ENCODE measurements around the gene TMEM35B.
"Not testable (repeated sequence)": the region's sequence is repeated elsewhere in the genome, so short reads cannot be mapped to it uniquely, and the experiment has no call there.

TMEM35B gene

DNA sequence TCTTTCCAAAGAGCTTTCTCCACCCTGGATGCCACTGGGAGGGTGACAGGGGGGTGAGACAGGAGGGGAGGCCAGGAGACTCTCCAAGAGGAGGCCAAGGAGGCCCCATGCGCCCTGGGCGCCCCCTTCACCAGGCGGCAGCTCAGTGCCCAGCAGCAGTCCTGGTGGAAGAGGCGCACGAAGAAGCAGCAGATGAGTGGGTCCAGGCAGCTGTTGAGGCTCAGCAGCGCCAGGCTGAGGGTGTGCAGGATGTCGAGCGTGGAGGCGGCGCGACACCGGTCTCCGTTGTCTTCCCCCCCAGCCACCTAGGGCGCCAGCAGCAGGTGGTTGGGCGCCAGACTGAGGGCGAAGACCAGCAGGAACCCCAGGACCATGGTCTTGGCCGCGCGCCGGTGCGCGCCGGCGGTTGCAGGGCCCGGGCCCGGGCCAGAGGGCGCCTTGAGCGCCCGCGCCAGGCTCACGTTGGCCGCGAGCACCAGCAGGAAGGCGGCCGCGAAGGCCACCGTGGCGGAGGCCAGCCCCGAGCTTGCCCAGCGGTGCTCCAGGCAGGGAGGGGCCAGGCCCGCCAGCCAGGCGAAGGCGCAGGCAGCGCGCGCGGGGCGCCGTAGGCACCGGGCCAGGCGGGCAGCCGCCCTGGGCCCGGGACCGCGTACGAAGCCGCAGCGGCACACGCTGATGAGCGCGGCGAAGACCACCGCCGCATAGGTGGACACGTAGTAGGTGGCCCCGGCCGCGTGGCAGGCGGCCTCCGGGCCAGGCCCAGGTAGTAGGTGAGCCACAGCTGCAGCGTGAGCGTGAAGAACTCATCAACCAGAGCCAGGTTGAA, 8.6 kb downstream of the TMEM35B start:
- no peak for DNase-seq (ENCODE audit: low read depth in 2 of 2)

DNA sequence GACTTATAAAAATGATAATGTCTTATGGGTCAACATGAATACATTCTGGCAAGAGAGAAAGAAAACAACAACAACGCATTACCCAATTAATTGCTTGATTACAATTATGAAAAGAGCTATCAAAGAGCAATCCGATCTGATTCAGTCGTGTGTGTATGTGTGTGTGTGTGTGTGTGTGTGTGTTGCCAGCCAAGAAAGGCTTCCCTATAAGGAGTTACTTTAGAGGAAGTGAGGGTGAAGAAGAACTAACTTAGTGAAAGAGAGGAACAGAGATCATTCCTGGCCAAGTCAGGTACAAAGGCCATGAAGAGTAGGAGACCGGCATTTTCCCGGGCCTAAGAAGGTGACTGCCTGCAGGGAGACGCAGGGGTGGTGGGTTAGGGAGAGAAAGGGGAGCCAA, 9.4 kb downstream of the TMEM35B start:
- DNase-seq (ENCODE audit: low read depth in 2 of 2) = no peak

DNA sequence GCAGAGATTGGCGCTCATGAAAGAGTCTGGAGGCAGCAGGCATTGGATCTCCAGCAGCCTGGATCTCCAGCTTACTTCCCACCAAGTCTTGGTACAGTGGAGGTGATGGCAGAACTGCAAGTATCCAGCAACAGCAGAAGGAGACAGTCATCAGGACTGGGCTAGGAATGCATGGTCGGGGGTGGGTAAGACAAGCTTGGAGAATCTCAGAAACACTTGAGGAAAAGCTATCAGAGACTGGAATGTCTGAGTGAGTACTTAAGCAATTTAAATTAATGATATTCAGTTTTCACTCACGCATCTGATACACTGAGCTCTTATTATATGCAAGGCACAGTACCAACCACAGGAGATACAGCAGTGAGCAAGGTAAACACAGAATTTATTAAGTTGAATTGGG, 9.8 kb downstream of the TMEM35B start:
- DNase-seq (ENCODE audit: low read depth in 2 of 2) = no peak

DNA sequence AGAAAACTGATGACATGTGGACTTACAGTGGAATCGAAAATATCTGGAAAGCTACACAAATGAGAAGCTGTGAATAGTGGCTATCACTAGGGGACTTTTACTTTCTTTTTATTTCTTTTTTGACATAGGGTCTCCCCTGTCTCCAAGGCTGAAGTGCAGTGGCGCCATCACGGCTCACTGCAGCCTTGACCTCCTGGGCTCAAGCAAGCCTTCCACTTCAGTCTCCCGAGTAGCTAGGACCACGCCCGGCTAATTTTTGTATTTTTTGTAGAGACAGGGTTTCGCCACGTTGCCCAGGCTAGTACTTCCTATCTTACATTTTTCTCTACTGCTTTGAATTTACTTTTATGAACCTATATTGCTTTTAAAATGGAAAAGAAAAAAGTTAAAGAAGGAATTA, 10.5 kb downstream of the TMEM35B start:
- no peak for DNase-seq (ENCODE audit: low read depth in 2 of 2)

DNA sequence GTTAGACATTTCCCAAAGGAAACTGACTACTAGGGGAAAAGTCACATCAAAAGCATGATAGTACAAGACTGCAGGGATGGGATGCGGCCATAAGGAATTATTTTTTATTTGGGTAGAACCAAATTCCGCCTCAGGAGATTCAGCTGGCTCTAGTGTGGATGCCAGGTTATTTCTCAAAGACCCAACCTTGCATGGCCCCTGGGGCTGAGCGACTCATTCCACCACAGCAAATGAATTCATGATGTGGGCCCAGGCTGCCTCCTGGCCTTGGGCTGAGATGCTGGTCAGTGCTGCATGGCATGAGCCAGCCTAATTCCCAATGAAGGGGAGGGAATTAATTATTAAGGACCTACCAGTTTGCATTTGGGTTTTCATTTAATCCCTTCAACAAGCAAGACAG, 11.8 kb downstream of the TMEM35B start:
- no peak for DNase-seq (ENCODE audit: low read depth in 2 of 2)

DNA sequence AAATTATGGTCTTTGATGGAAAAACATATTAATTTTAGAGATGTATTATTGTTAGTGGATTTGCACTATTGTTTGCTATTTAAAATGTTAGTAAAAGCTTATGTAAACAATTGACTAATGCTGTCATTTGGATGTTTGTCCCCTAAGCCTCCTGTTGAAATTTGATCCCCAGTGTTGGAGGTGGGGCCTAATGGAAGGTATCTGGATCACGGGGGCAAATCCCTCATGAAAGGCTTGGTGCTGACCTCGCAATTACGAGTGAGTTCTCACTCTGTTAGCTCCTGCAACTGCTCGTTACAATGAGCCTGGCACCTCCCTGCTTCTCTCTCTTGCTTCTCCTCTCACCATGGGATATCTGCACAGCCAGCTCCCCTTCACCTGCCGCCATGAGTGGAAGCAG, 14.3 kb downstream of the TMEM35B start:
- DNase-seq (ENCODE audit: low read depth in 2 of 2) = no peak

DNA sequence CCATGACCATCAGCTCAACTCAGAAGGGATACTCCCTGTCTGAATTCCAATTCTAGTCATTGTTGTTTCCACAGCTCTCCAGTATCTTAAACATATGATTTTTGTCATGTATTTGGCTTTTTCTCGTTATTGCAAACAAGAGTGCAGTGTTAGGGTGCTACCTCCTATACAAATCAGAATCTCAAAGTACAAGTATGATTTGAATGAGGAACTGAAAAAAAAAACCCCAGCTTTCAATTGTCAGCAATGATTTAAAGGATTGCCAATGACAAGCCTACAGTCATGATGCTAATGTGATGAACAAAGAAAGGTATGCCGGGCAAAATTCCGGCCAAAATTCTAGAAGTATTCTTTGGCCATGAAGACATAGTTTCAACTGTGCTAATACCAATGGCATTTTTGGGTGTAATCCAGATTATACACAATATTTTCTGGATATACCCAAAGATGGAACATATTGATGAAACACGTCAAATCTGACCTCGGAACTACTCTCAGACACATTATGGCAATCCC, 14.9 kb downstream of the TMEM35B start:
- no peak for DNase-seq (ENCODE audit: low read depth in 2 of 2)

DNA sequence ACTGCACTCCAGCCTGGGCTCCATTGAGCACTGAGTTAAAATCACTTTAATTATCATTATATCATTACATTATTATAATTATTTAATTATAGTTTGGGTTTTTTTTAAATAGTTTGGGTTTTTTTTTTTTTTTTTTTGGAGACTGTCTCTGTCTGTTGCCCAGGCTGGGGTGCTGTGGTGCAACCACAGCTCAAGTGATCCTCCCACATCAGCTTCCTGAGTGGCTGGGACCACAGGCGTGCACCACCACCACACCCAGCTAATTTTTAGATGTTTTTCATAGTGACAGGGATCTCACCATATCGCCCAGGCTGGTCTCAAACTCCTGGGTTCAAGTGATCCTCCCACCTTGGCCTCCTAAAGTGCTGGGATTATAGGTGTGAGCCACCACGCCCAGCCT, 16.9 kb downstream of the TMEM35B start:
- DNase-seq (ENCODE audit: low read depth in 2 of 2) = not testable (repeated sequence)

DNA sequence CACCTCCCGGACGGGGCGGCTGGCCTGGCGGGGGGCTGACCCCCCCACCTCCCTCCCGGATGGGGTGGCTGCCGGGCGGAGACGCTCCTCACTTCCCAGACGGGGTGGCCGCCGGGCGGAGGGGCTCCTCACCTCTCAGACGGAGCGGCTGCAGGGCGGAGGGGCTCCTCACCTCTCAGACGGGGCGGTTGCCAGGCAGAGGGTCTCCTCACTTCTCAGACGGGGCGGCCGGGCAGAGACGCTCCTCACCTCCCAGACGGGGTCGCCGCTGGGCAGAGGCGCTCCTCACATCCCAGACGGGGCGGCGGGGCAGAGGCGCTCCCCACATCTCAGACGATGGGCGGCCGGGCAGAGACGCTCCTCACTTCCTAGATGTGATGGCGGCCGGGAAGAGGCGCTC, 17.5 kb downstream of the TMEM35B start:
- DNase-seq (ENCODE audit: low read depth in 2 of 2) = not testable (repeated sequence)

DNA sequence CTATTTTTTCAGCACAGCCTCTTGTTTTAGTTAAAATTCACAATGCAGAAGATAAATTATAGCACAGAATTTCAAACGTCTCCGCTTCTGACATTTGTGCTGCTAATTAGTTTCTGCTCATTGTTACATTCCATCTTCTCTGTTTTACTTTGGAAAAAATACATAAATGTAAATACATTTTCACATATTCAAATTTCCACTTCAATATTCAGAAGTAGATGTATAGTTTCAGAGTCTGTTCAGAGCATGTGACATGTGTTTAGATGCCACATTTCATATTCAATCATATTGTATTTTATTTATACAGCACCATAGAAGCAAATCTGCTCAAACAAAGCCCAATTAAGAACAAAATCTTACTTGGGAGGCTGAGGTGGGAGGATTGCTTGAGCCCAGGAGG, 19.6 kb downstream of the TMEM35B start:
- DNase-seq (ENCODE audit: low read depth in 2 of 2) = no peak

DNA sequence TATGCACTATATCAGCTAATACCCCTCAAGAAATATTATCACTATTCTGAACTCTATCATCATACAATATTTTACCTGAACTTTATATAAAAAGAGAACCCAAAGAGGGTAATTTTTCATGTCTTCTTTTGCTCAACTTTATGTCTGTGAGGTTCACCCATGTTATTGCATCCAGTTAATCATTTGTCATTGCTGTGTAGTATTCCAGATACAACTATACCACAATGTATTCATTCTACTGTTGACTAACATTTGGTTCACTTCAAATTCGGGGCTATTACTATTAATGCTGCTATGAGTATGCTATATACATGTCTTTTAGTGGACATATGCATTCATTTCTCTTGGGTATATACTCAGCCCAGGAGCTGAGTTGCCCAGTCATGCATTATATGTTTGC, 34.7 kb downstream of the TMEM35B start:
- DNase-seq (ENCODE audit: low read depth in 2 of 2) = no peak

DNA sequence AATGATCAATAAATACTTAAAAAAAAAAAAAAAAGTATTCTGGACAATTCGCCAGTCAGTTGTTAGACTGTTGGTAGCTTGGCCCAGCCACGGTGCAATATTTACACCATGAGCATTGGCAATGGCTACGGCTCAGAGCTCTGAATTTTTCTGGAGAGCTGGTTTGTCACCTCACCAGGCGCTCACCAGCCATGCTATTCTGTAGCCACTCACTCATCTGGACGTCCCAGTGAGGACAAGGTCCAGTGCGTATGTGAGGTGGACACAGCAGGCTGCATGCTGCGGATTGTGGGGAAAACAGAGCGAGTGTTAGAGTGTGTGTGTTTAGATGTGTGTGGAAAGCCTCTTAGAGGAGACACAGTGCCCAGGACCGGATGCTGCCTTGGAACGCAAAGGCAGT, 36.4 kb downstream of the TMEM35B start:
- not testable (repeated sequence) for DNase-seq (ENCODE audit: low read depth in 2 of 2)

DNA sequence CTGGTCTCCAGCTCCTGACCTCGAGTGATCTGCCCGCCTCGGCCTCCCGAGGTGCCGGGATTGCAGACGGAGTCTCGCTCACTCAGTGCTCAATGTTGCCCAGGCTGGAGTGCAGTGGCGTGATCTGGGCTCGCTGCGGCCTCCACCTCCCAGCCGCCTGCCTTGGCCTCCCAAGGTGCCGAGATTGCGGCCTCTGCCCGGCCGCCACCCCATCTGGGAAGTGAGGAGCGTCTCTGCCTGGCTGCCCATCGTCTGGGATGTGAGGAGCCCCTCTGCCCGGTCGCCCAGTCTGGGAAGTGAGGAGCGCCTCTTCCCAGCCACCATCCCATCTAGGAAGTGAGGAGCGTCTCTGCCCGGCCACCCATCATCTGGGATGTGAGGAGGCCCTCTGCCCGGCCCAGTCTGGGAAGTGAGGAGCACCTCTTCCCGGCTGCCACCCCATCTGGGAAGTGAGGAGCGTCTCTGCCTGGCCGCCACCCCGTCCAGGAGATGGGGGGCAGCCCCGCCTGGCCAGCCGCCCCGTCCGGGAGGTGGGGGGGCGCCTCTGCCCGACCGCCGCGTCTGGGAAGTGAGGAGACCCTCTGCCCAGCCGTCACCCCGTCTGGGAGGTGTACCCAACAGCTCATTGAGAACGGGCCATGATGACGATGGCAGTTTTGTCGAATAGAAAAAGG, 37.4 kb downstream of the TMEM35B start:
- not testable (repeated sequence) for DNase-seq (ENCODE audit: low read depth in 2 of 2)

DNA sequence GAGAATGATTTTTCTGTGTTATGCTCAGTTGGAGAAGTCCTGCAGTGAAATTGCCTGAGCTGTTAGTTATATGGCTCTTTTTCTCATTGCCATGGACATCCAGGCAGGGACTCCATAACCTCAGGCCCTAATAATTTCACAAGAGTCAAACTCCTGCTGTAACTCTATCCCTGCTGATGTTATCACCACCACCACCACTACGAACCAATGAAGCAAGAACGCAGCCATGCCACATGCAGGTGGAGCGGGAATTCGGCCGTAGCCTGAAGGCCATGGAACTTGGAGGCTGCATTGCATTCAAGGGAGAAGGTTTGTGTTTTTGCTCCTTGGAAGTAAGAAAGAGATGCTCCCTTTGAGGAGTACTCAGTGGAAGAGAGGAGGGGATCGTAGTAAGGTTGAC, 38.9 kb downstream of the TMEM35B start:
- no peak for DNase-seq (ENCODE audit: low read depth in 2 of 2)

DNA sequence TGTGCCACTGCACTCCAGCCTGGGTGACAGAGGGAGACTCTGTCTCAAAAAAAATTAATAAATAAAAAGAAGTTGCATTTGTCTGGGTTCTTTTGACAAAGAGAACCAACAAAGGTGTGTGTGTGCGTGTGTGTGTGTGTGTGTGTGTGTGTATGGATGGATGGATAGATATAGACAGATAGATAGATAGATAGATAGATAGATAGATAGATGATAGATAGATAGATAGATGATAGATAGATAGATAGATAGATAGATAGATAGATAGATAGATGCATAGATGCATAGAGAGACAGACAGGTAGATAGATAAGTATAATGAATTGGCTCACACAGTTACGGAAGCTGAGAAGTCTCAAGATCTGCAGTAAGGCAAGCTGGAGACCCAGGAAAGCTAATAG, 43.3 kb downstream of the TMEM35B start:
- not testable (repeated sequence) for DNase-seq (ENCODE audit: low read depth in 2 of 2)

All from stimulated activated CD8-positive, alpha-beta memory T cell treated with anti-CD3 and anti-CD28 coated beads, Interleukin-15, amount 100 ng/mL, for 48 hours (primary cell).